C4-2B (cell line): ENCODE results near the gene RARRES2.
"Not testable (repeated sequence)": the region's sequence is repeated elsewhere in the genome, so short reads cannot be mapped to it uniquely, and the experiment has no call there.

Experiments used
- H3K27ac ChIP-seq: fragments of 450-650 bp; 2 replicates; pipeline ENCODE4 v1.5.1; 2017
- CTCF ChIP-seq: fragments of 450-650 bp; conservative IDR thresholded peaks from 2 replicates; pipeline ENCODE4 v1.5.1; 2017; ENCODE audit warnings: mild to moderate bottlenecking
- ZFX ChIP-seq: fragments of 450-650 bp; IDR thresholded peaks from 2 replicates; pipeline ENCODE4 v1.6.1; 2017

RARRES2 gene

GRCh38 chr7:150341263-150342120 lies at the start of gene RARRES2:
RARRES2 (minus strand) TSS chr7:150341629; CDS start chr7:150340609, 1,020 bp downstream.
- TF ChIP-seq CTCF (no peak), ZFX (no peak)
- no peak within 1 kb of the TSS for H3K27ac ChIP-seq

GRCh38 chr7:150390205-150390604 lies 48.8 kb upstream of the RARRES2 start:
- TF ChIP-seq ZFX, result no peak
- TF ChIP-seq CTCF, result no peak
- H3K27ac ChIP-seq, result no peak overlapping the region

GRCh38 chr7:150389532-150389816 lies 48.0 kb upstream of the RARRES2 start:
- H3K27ac ChIP-seq, result no peak overlapping the region
- no peak for TF ChIP-seq CTCF
- no peak for TF ChIP-seq ZFX

- TF ChIP-seq ZFX (no peak; the same call in 1 of the 2 replicates), CTCF (no peak)
- H3K27ac ChIP-seq, result no peak overlapping the region
Measured at GRCh38 chr7:150388709-150389531, 47.5 kb upstream of the RARRES2 start.

GRCh38 chr7:150388306-150388705 lies 46.9 kb upstream of the RARRES2 start:
- TF ChIP-seq ZFX (no peak), CTCF (no peak)
- no peak overlapping the region for H3K27ac ChIP-seq

GRCh38 chr7:150385884-150386283 lies 44.5 kb upstream of the RARRES2 start:
- H3K27ac ChIP-seq, result not testable (repeated sequence)

- no peak for TF ChIP-seq CTCF
- no peak for TF ChIP-seq ZFX
- no peak overlapping the region for H3K27ac ChIP-seq
Measured at GRCh38 chr7:150385302-150385723, 43.9 kb upstream of the RARRES2 start.
